OCI-LY1 (cell line): Measurements from ENCODE around the gene OR4F6.
"Not testable (repeated sequence)": the region's sequence is repeated elsewhere in the genome, so short reads cannot be mapped to it uniquely, and the experiment has no call there.

Experiments
- H2AFZ ChIP-seq: fragments of 200-600 bp; sonication (generic), shearing (Covaris generic); 2 replicates; pipeline ENCODE4 v1.6.0; 2014; ENCODE audit warnings: antibody characterized with exemption, mild to moderate bottlenecking, low read length
- H3F3A ChIP-seq: fragments of 200-600 bp; sonication (generic), shearing (Covaris generic); 2 replicates; pipeline ENCODE4 v1.6.0; 2014; ENCODE audit warnings: mild to moderate bottlenecking, antibody characterized with exemption, low read length, moderate library complexity; ENCODE audit not compliant: insufficient read depth
- H3K27ac ChIP-seq: fragments of 200-600 bp; sonication (generic); 2 replicates; pipeline ENCODE4 v1.5.1; 2014; ENCODE audit warnings: low read length, mixed run types, mild to moderate bottlenecking, low read depth; ENCODE audit not compliant: poor library complexity, severe bottlenecking
- H3K27me3 ChIP-seq: fragments of 200-600 bp; sonication (generic); 2 replicates; pipeline ENCODE4 v1.6.0; 2014; ENCODE audit warnings: antibody characterized with exemption, mild to moderate bottlenecking, low read length, moderate library complexity; ENCODE audit not compliant: insufficient read depth
- H3K36me3 ChIP-seq: fragments of 200-600 bp; sonication (generic); 2 replicates; pipeline ENCODE4 v1.6.1; 2014; ENCODE audit warnings: mild to moderate bottlenecking, antibody characterized with exemption, low read length, moderate library complexity, mixed read lengths; ENCODE audit not compliant: insufficient read depth
- H3K4me1 ChIP-seq: fragments of 200-600 bp; sonication (generic); 2 replicates; pipeline ENCODE4 v1.5.1; 2014; ENCODE audit warnings: mild to moderate bottlenecking, low read length, moderate library complexity; ENCODE audit not compliant: insufficient read depth, severe bottlenecking
- H3K4me2 ChIP-seq: fragments of 200-600 bp; sonication (generic), shearing (Covaris generic); 2 replicates; pipeline ENCODE4 v1.6.1; 2014; ENCODE audit warnings: low read length
- H3K4me3 ChIP-seq: fragments of 200-600 bp; sonication (generic); 2 replicates; pipeline ENCODE4 v1.5.1; 2014; ENCODE audit warnings: low read length, low read depth, mild to moderate bottlenecking, mixed read lengths; ENCODE audit not compliant: poor library complexity, severe bottlenecking
- H3K79me2 ChIP-seq: fragments of 200-600 bp; shearing (Covaris generic); 2 replicates; pipeline ENCODE4 v1.6.1; 2016; ENCODE audit warnings: mixed run types, low read length, mixed read lengths; ENCODE audit not compliant: insufficient read depth
- H3K9ac ChIP-seq: fragments of 200-600 bp; sonication (generic), shearing (Covaris generic); 2 replicates; pipeline ENCODE4 v1.6.1; 2014; ENCODE audit warnings: mild to moderate bottlenecking, low read length, mixed read lengths
- H3K9me2 ChIP-seq: fragments of 200-600 bp; sonication (generic), shearing (Covaris generic); 2 replicates; pipeline ENCODE4 v1.6.1; 2014; ENCODE audit warnings: low read depth, mild to moderate bottlenecking, low read length, mixed read lengths
- H3K9me3 ChIP-seq: fragments of 200-600 bp; shearing (Covaris generic); 2 replicates; pipeline ENCODE4 v1.6.1; 2014; ENCODE audit warnings: low read length, mixed read lengths
- H4K20me1 ChIP-seq: fragments of 200-600 bp; sonication (generic), shearing (Covaris generic); 2 replicates; pipeline ENCODE4 v1.6.0; 2016; ENCODE audit warnings: mild to moderate bottlenecking, low read length; ENCODE audit not compliant: insufficient read depth
- CTCF ChIP-seq: fragments of 200-600 bp; sonication (generic), shearing (Covaris generic); IDR thresholded peaks from 2 replicates; pipeline ENCODE4 v1.5.1; 2017; ENCODE audit warnings: mild to moderate bottlenecking, antibody characterized with exemption, low read length, moderate library complexity, mixed read lengths
- EZH2 ChIP-seq: fragments of 200-600 bp; sonication (generic), shearing (Covaris generic); IDR thresholded peaks from 2 replicates; pipeline ENCODE4 v1.8.0; 2017; ENCODE audit warnings: borderline replicate concordance, mixed run types, mild to moderate bottlenecking, antibody characterized with exemption, low read length, moderate library complexity, mixed read lengths

The OR4F6 gene, protein sequence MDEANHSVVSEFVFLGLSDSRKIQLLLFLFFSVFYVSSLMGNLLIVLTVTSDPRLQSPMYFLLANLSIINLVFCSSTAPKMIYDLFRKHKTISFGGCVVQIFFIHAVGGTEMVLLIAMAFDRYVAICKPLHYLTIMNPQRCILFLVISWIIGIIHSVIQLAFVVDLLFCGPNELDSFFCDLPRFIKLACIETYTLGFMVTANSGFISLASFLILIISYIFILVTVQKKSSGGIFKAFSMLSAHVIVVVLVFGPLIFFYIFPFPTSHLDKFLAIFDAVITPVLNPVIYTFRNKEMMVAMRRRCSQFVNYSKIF

DNA sequence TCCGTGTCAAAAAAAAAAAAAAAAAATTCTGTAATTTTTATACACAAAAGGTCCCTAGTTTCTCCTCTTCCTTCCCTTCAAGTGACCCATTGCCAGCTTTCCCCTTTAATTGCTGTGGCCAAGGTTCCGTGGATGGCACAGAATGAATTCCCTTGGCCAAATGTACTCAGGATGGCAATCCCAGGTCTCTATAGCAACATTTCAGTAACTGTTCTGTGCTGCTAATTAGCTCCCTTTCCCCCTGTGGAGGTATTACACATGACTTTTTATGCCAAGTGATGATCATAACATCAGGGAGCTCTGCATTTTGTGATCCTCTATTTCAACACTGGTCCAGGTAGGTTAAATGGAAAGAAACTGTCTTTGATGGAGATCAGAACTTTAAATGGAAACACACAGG lies at the start of gene OR4F6:
OR4F6 (plus strand) TSS at position 301 of the 400 bp plus-strand sequence. CDS start 2,211 bp downstream, outside the sequence.
- Histone ChIP-seq H3K79me2 (no peaks in the 10 kb centered on the region), H3F3A (no peaks in the 10 kb centered on the region), H3K9me3 (no peaks in the 10 kb centered on the region), H3K9ac (no peak within 1 kb of the TSS), H3K27me3 (no peaks in the 10 kb centered on the region), H3K36me3 (no peaks in the 10 kb centered on the region), H3K4me2 (no peak within 1 kb of the TSS), H3K27ac (no peak within 1 kb of the TSS), H3K4me3 (no peak within 1 kb of the TSS), H3K9me2 (no peaks in the 10 kb centered on the region), H2AFZ (no peak within 1 kb of the TSS), H4K20me1 (no peaks in the 10 kb centered on the region), H3K4me1 (no peaks in the 10 kb centered on the region)
- no peak for TF ChIP-seq CTCF
- TF ChIP-seq EZH2, result no peak

DNA sequence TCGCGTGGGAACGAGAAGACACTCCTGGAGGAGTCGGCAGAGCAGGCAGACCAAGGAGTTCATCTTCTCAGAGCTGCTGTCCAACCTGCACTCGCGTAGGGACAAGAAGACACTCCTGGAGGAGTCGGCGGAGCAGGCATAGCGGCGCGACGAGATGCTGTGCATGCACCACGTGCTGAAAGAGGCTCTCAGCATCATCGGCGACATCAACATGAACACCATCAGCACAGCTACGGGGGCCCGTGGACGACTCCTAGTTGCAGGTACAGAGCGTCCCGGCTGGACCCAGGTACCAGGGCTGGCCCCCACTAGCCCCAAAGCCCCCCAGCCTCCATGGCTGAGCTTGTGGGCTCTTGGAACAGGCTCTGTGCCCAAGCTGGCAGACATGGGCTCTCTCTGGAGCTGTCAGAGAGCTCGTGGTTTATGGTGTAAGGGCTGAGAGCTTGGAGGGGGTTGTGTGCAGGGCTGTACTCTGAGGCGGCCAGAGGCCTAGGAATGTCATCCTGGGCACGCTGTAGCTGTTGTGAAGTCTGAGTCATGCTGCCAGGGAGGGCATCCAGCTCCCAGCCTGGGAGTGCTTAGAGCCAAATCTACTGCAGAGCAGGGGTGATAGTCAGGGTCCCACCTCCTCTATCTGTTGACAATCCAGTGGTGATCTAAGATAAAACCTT lies 38.5 kb upstream of the OR4F6 start:
- not testable (repeated sequence) for H3K27ac ChIP-seq, H4K20me1 ChIP-seq, H3K4me3 ChIP-seq, H3K4me1 ChIP-seq, H2AFZ ChIP-seq, H3F3A ChIP-seq, H3K9me2 ChIP-seq, H3K9me3 ChIP-seq, H3K27me3 ChIP-seq, H3K4me2 ChIP-seq, H3K9ac ChIP-seq, H3K36me3 ChIP-seq, H3K79me2 ChIP-seq

DNA sequence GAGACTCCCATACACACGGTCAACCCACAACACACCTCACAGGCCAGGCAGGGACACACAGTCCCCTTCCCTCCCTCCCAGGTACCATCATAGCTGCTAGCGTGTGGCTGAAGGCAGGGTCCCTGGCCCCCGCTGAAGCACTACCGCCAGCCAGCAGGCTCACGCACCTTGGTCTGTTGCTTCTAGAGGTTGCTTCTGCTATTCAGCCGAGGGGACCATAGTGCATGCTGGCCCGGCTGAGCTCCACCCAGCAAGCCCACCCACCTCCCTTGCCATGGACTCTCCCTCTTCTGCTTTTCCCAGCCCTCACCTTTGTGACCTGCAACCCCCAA lies 38.0 kb upstream of the OR4F6 start:
- not testable (repeated sequence) for H4K20me1 ChIP-seq, H3K27me3 ChIP-seq, H3K4me3 ChIP-seq, H3K9me2 ChIP-seq, H3K36me3 ChIP-seq, H3K9me3 ChIP-seq, H3K4me2 ChIP-seq, H3F3A ChIP-seq, H2AFZ ChIP-seq, H3K79me2 ChIP-seq, H3K27ac ChIP-seq, H3K4me1 ChIP-seq, H3K9ac ChIP-seq

GRCh38 chr15:101765772-101766456 lies 37.4 kb upstream of the OR4F6 start:
- Histone ChIP-seq H3K36me3 (no peaks in the 10 kb centered on the region), H3K4me3 (no peak overlapping the region), H3K9me3 (no peaks in the 10 kb centered on the region), H3K4me2 (no peak overlapping the region), H4K20me1 (no peaks in the 10 kb centered on the region), H2AFZ (no peak overlapping the region), H3F3A (no peaks in the 10 kb centered on the region), H3K9ac (no peak overlapping the region), H3K27me3 (no peaks in the 10 kb centered on the region), H3K4me1 (no peaks in the 10 kb centered on the region), H3K79me2 (no peaks in the 10 kb centered on the region), H3K27ac (no peak overlapping the region), H3K9me2 (no peaks in the 10 kb centered on the region)
- TF ChIP-seq CTCF, result no peak

DNA sequence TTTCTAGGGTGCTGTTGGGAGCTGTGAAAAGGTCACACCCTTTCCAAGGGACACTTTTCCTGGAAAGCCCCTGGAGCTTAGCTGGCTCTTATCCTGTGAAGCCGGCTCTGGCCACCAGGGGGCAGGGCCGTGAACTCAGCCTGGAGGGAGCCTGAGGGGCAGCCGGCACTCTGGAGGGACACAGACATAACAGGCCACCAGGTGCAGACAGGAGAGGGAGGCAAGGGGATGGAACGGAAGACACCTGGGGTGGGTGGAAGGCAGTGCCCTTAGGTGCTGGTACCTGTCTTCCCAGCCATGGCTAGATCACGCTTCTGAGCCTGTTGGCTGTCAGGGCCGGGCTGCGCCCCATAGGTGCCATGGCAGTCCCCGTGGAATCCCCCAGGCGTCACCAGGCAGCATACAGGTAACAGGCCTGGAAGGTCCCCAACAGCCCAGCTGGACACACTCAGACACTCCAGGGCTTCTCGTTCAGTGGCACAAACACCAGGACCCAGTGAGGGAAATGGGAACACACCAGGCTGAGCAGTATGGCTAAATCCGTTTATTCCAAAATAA lies 36.1 kb upstream of the OR4F6 start:
- H4K20me1 ChIP-seq, H3K4me1 ChIP-seq, H3K4me2 ChIP-seq, H3K36me3 ChIP-seq, H2AFZ ChIP-seq, H3K9ac ChIP-seq, H3K27me3 ChIP-seq, H3K9me3 ChIP-seq, H3F3A ChIP-seq, H3K79me2 ChIP-seq, H3K4me3 ChIP-seq, H3K9me2 ChIP-seq, H3K27ac ChIP-seq: not testable (repeated sequence)
